NB4 (cell line): ENCODE measurements around the gene PTN.

Experiments used
- DNase-seq: peaks from one replicate; pipeline ENCODE4 v3.0.0; 2010; ENCODE audit warnings: low read depth
- H3K4me3 ChIP-seq: one replicate; pipeline ENCODE4 v1.5.1; 2011; ENCODE audit warnings: mild to moderate bottlenecking, low read depth, low read length, moderate library complexity
- CTCF ChIP-seq: IDR thresholded peaks from one replicate; pipeline ENCODE4 v1.5.1; 2012; ENCODE audit warnings: low read depth, low read length
- MAX ChIP-seq: IDR thresholded peaks from 2 replicates; pipeline ENCODE4 v1.6.1; 2011; ENCODE audit warnings: low read depth, low read length
- MYC ChIP-seq: IDR thresholded peaks from 2 replicates; pipeline ENCODE4 v1.6.1; 2011; ENCODE audit warnings: low read depth, low read length
- POLR2A ChIP-seq: IDR thresholded peaks from 2 replicates; pipeline ENCODE4 v1.6.1; 2011; ENCODE audit warnings: mild to moderate bottlenecking; ENCODE audit not compliant: insufficient read length; ENCODE audit errors: extremely low read depth

Gene PTN

GRCh38 chr7:137351941-137352340 lies 8.4 kb upstream of the PTN start:
- DNase-seq: no peak
- H3K4me3 ChIP-seq: no peak overlapping the region
- no peak for TF ChIP-seq POLR2A
- TF ChIP-seq MAX: no peak
- TF ChIP-seq CTCF: no peak
- TF ChIP-seq MYC: no peak

- H3K4me3 ChIP-seq: no peak overlapping the region
- DNase-seq: no peak
- TF ChIP-seq POLR2A (no peak), MYC (no peak)
Observed at GRCh38 chr7:137345799-137346449, 2.4 kb upstream of the PTN start.

GRCh38 chr7:137342828-137343261 lies 688 bp downstream of the PTN start:
- no peak overlapping the region for H3K4me3 ChIP-seq
- TF ChIP-seq MAX (no peak), CTCF (no peak)
- no peak for DNase-seq

- H3K4me3 ChIP-seq: no peak overlapping the region
- DNase-seq: no peak
- TF ChIP-seq POLR2A (no peak), MAX (no peak), MYC (no peak), CTCF (no peak)
Observed at GRCh38 chr7:137342265-137342664, 1.3 kb downstream of the PTN start.

GRCh38 chr7:137337902-137338301 lies 5.6 kb downstream of the PTN start:
- TF ChIP-seq CTCF: no peak
- no peak for TF ChIP-seq MAX
- no peak for TF ChIP-seq POLR2A
- no peak for TF ChIP-seq MYC
- H3K4me3 ChIP-seq: no peak overlapping the region
- DNase-seq: peak; percentile 19

GRCh38 chr7:137335814-137336213 lies 7.7 kb downstream of the PTN start:
- no peak for DNase-seq
- no peak overlapping the region for H3K4me3 ChIP-seq
- no peak for TF ChIP-seq CTCF
- TF ChIP-seq POLR2A: no peak
- no peak for TF ChIP-seq MYC
- TF ChIP-seq MAX: no peak
